Measurements from ENCODE around the gene GAS7. TPM values are rescaled to one million over a fixed set of nuclear protein-coding genes. Genes with fewer than 3 reads are reported as not detected.

Gene GAS7
- total RNA-seq, 1 experiment from 2014 or later = 12.3 TPM

- TF ChIP-seq ZSCAN18 (CRISPR knock-in tag; IDR thresholded peaks at IDR 0.05) (no peak), FOXK1 (CRISPR knock-in tag; IDR thresholded peaks at IDR 0.05) (no peak), GTF2I (CRISPR knock-in tag; conservative IDR thresholded peaks at IDR 0.05) (no peak), TP53 (CRISPR knock-in tag; IDR thresholded peaks at IDR 0.05) (no peak), GRHL2 (CRISPR knock-in tag; IDR thresholded peaks at IDR 0.05; ENCODE audit: insufficient replicate concordance, severe bottlenecking) (no peak)
Measured at GRCh38 chr17:10060526-10060925, 137.9 kb downstream of the GAS7 start (continued).

GRCh38 chr17:10059684-10060211, 138.7 kb downstream of the GAS7 start:
- CTCF ChIA-PET = interaction anchor here (0.6 kb wide), 1 partner anchor 19 kb away, joined by 6 read pairs; no protein-coding TSS in a partner anchor
- no peak for DNase-seq (ENCODE audit: low spot score)
- Mint-ChIP-seq H3K27me3 (ENCODE audit: low read depth) (no peaks in the 10 kb centered on the region; the same call in 1 of the 2 replicates), H3K27ac (no peak overlapping the region), H3K9me3 (peaks cover 9% of the 10 kb centered on the region), H3K36me3 (no peaks in the 10 kb centered on the region; the same call in 1 of the 2 replicates), H3K4me3 (no peak overlapping the region), H3K4me1 (peaks cover 21% of the 10 kb centered on the region)
- TF ChIP-seq ERG (CRISPR knock-in tag; IDR thresholded peaks at IDR 0.05) = no peak
- TF ChIP-seq MAX (CRISPR knock-in tag; IDR thresholded peaks at IDR 0.05) = no peak
- no peak for TF ChIP-seq ELF4 (CRISPR knock-in tag; IDR thresholded peaks at IDR 0.05; ENCODE audit: low read depth)
- no peak for TF ChIP-seq E2F4 (CRISPR knock-in tag; IDR thresholded peaks at IDR 0.05; ENCODE audit: borderline replicate concordance, low read depth)
- no peak for TF ChIP-seq ZNF281 (CRISPR knock-in tag; IDR thresholded peaks at IDR 0.05)
- TF ChIP-seq ATF2 (CRISPR knock-in tag; IDR thresholded peaks at IDR 0.05; ENCODE audit: borderline replicate concordance, low read depth) = no peak
- no peak for TF ChIP-seq SOX15 (CRISPR knock-in tag; IDR thresholded peaks at IDR 0.05)
- no peak for TF ChIP-seq ZNF121 (CRISPR knock-in tag; IDR thresholded peaks at IDR 0.05)
- no peak for TF ChIP-seq ZNF416 (CRISPR knock-in tag; IDR thresholded peaks at IDR 0.05)
- TF ChIP-seq IRF2 (CRISPR knock-in tag; IDR thresholded peaks at IDR 0.05; ENCODE audit: borderline replicate concordance, low read depth) = no peak
- no peak for TF ChIP-seq CREM (CRISPR knock-in tag; IDR thresholded peaks at IDR 0.05)
- TF ChIP-seq STAT6 (CRISPR knock-in tag; conservative IDR thresholded peaks at IDR 0.05; ENCODE audit: low read depth) = no peak
- no peak for ATAC-seq
- POLR2A ChIA-PET = no interaction called here

Data from WTC11 (cell line).